Trophoblast cell (in vitro differentiated cells and primary cell): ENCODE results near the gene PHLDB2.

ENCODE experiments used
- DNase-seq, 2 donors: peaks; one replicate each; pipeline ENCODE4 v3.0.0-alpha.2; 2016
- H2AFZ ChIP-seq: 2 replicates; pipeline ENCODE4 v1.6.1; 2013; ENCODE audit warnings: low read length, moderate library complexity, mild to moderate bottlenecking; ENCODE audit not compliant: insufficient read depth, poor library complexity
- H2AK5ac ChIP-seq: 2 replicates; pipeline ENCODE4 v1.6.1; 2013; ENCODE audit warnings: mild to moderate bottlenecking, low read length
- H2BK120ac ChIP-seq: 2 replicates; pipeline ENCODE4 v1.6.1; 2013; ENCODE audit warnings: low read length, mild to moderate bottlenecking, moderate library complexity; ENCODE audit not compliant: insufficient read depth, poor library complexity
- H2BK12ac ChIP-seq: 2 replicates; pipeline ENCODE4 v1.6.1; 2013; ENCODE audit warnings: mild to moderate bottlenecking, low read length, moderate library complexity
- H2BK5ac ChIP-seq: 2 replicates; pipeline ENCODE4 v1.6.1; 2013; ENCODE audit warnings: low read length, low read depth, moderate library complexity, mild to moderate bottlenecking; ENCODE audit not compliant: poor library complexity
- H3K14ac ChIP-seq: 2 replicates; pipeline ENCODE4 v1.6.1; 2013; ENCODE audit warnings: mild to moderate bottlenecking, low read length
- H3K18ac ChIP-seq: 2 replicates; pipeline ENCODE4 v1.6.1; 2013; ENCODE audit warnings: mild to moderate bottlenecking, low read length
- H3K23ac ChIP-seq: 2 replicates; pipeline ENCODE4 v1.6.1; 2013; ENCODE audit warnings: low read length
- H3K27ac ChIP-seq: 2 replicates; pipeline ENCODE4 v1.5.1; 2013; ENCODE audit warnings: low read depth, mild to moderate bottlenecking, inconsistent platforms, low read length, moderate library complexity
- H3K27me3 ChIP-seq: 2 replicates; pipeline ENCODE4 v1.6.1; 2013; ENCODE audit warnings: inconsistent platforms, mild to moderate bottlenecking, low read length, moderate library complexity; ENCODE audit not compliant: insufficient read depth
- H3K36me3 ChIP-seq, 2 experiments: 1 replicate in 1 of 2; 2 replicates in 1 of 2; pipeline ENCODE4 v1.6.1; 2013; ENCODE audit warnings: low read length in 2 of 2, mild to moderate bottlenecking in 2 of 2, moderate library complexity in 1 of 2; ENCODE audit not compliant: insufficient read depth in 2 of 2, control insufficient read depth in 1 of 2
- H3K4ac ChIP-seq: 2 replicates; pipeline ENCODE4 v1.6.1; 2013; ENCODE audit warnings: low read depth, mild to moderate bottlenecking, low read length, moderate library complexity
- H3K4me1 ChIP-seq, 2 experiments: 1 replicate in 1 of 2; 2 replicates in 1 of 2; pipeline ENCODE4 v1.6.1; 2013; ENCODE audit warnings: low read length in 2 of 2, mild to moderate bottlenecking in 2 of 2, moderate library complexity in 1 of 2; ENCODE audit not compliant: insufficient read depth in 2 of 2, control insufficient read depth in 1 of 2
- H3K4me2 ChIP-seq: 2 replicates; pipeline ENCODE4 v1.6.1; 2013; ENCODE audit warnings: inconsistent platforms, mild to moderate bottlenecking, low read length, moderate library complexity
- H3K4me3 ChIP-seq: 2 replicates; pipeline ENCODE4 v1.5.1; 2013; ENCODE audit warnings: mild to moderate bottlenecking, low read depth, low read length, inconsistent platforms
- H3K79me1 ChIP-seq: one replicate; pipeline ENCODE4 v1.6.1; 2013; ENCODE audit warnings: low read length
- H3K79me2 ChIP-seq: 2 replicates; pipeline ENCODE4 v1.6.1; 2013; ENCODE audit warnings: low read length, mild to moderate bottlenecking; ENCODE audit not compliant: control insufficient read depth, insufficient read depth, poor library complexity
- H3K9ac ChIP-seq: 2 replicates; pipeline ENCODE4 v1.6.1; 2013; ENCODE audit warnings: mild to moderate bottlenecking, low read length
- H3K9me3 ChIP-seq: 2 replicates; pipeline ENCODE4 v1.6.1; 2013; ENCODE audit warnings: low read depth, mild to moderate bottlenecking, control low read depth, inconsistent platforms, low read length; ENCODE audit not compliant: insufficient read depth
- H4K12ac ChIP-seq: 2 replicates; pipeline ENCODE4 v1.6.1; 2013; ENCODE audit warnings: low read depth, mild to moderate bottlenecking, low read length, moderate library complexity
- H4K8ac ChIP-seq: 2 replicates; pipeline ENCODE4 v1.6.1; 2013; ENCODE audit warnings: low read depth, mild to moderate bottlenecking, low read length, moderate library complexity
- H4K91ac ChIP-seq: one replicate; pipeline ENCODE4 v1.6.1; 2013; ENCODE audit warnings: low read depth, mild to moderate bottlenecking, low read length, moderate library complexity
- WGBS: extraction: QIAGEN DNeasy Blood & Tissue Kit; methylation state at CpG from one replicate; pipeline ENCODE4 v1.1.7; 2013; ENCODE audit warnings: missing lambda C conversion rate; ENCODE audit not compliant: insufficient read length, insufficient coverage; ENCODE audit errors: extremely low coverage; 5-methylcytosine and 5-hydroxymethylcytosine counted together

Gene PHLDB2

GRCh38 chr3:112000367-112000771, 141.3 kb downstream of the PHLDB2 start:
- Histone ChIP-seq H3K9ac (no peak overlapping the region), H3K79me1 (no peaks in the 10 kb centered on the region), H3K4me2 (no peak overlapping the region), H3K14ac (no peak overlapping the region), H3K9me3 (no peaks in the 10 kb centered on the region), H2BK12ac (no peak overlapping the region), H3K4me1 (peaks cover 6 to 8% of the 10 kb centered on the region in 2 experiments), H4K12ac (no peak overlapping the region), H2AK5ac (no peak overlapping the region), H2BK120ac (no peak overlapping the region), H3K27me3 (no peaks in the 10 kb centered on the region), H3K18ac (no peak overlapping the region), H3K23ac (no peak overlapping the region), H3K36me3 (no peaks in the 10 kb centered on the region), H4K8ac (no peak overlapping the region), H3K4me3 (no peak overlapping the region), H3K4ac (no peak overlapping the region), H3K27ac (no peak overlapping the region), H2BK5ac (no peak overlapping the region), H4K91ac (no peak overlapping the region), H3K79me2 (no peaks in the 10 kb centered on the region), H2AFZ (no peak overlapping the region)
- no CpG with 5 or more reads among the region's 5 CpGs for WGBS
- no peak for DNase-seq

- Histone ChIP-seq H3K27me3 (no peaks in the 10 kb centered on the region), H3K4ac (no peak overlapping the region), H4K8ac (no peak overlapping the region), H2BK5ac (no peak overlapping the region), H3K18ac (no peak overlapping the region), H3K4me3 (no peak overlapping the region), H3K14ac (no peak overlapping the region), H3K4me1 (peaks cover 6 to 8% of the 10 kb centered on the region in 2 experiments), H2BK120ac (no peak overlapping the region), H3K36me3 (no peaks in the 10 kb centered on the region), H4K12ac (no peak overlapping the region), H3K4me2 (no peak overlapping the region), H4K91ac (no peak overlapping the region), H2AFZ (no peak overlapping the region), H3K9ac (no peak overlapping the region), H2BK12ac (no peak overlapping the region), H3K9me3 (no peaks in the 10 kb centered on the region), H3K27ac (no peak overlapping the region), H2AK5ac (no peak overlapping the region), H3K79me1 (no peaks in the 10 kb centered on the region), H3K79me2 (no peaks in the 10 kb centered on the region), H3K23ac (no peak overlapping the region)
- no peak for DNase-seq
- WGBS: no CpG with 5 or more reads among the region's 2 CpGs
Observed at GRCh38 chr3:112000966-112001365, 141.9 kb downstream of the PHLDB2 start.

GRCh38 chr3:112001526-112001925, 142.5 kb downstream of the PHLDB2 start:
- Histone ChIP-seq H3K18ac (no peak overlapping the region), H3K27ac (no peak overlapping the region), H3K79me1 (no peaks in the 10 kb centered on the region), H2BK5ac (no peak overlapping the region), H3K4me2 (no peak overlapping the region), H3K4me1 (peaks cover 6 to 8% of the 10 kb centered on the region in 2 experiments), H3K23ac (no peak overlapping the region), H3K4ac (no peak overlapping the region), H4K91ac (no peak overlapping the region), H3K4me3 (no peak overlapping the region), H2AFZ (no peak overlapping the region), H2AK5ac (no peak overlapping the region), H2BK120ac (no peak overlapping the region), H3K9ac (no peak overlapping the region), H3K79me2 (no peaks in the 10 kb centered on the region), H3K14ac (no peak overlapping the region), H4K12ac (no peak overlapping the region), H3K9me3 (no peaks in the 10 kb centered on the region), H4K8ac (no peak overlapping the region), H3K27me3 (no peaks in the 10 kb centered on the region), H3K36me3 (no peaks in the 10 kb centered on the region), H2BK12ac (no peak overlapping the region)
- no peak for DNase-seq
- WGBS: no CpG with 5 or more reads among the region's 2 CpGs

GRCh38 chr3:112002096-112002971, 143.3 kb downstream of the PHLDB2 start:
- Histone ChIP-seq H2BK120ac (no peak overlapping the region), H2BK12ac (no peak overlapping the region), H3K9me3 (no peaks in the 10 kb centered on the region), H2AFZ (no peak overlapping the region), H3K4me1 (peaks cover 6 to 8% of the 10 kb centered on the region in 2 experiments), H3K14ac (no peak overlapping the region), H3K4me3 (no peak overlapping the region), H3K27me3 (no peaks in the 10 kb centered on the region), H3K27ac (no peak overlapping the region), H3K9ac (no peak overlapping the region), H4K91ac (no peak overlapping the region), H2BK5ac (no peak overlapping the region), H3K79me1 (no peaks in the 10 kb centered on the region), H3K4ac (no peak overlapping the region), H3K23ac (no peak overlapping the region), H3K4me2 (no peak overlapping the region), H4K8ac (no peak overlapping the region), H4K12ac (no peak overlapping the region), H3K79me2 (no peaks in the 10 kb centered on the region), H2AK5ac (no peak overlapping the region), H3K18ac (no peak overlapping the region), H3K36me3 (no peaks in the 10 kb centered on the region)
- DNase-seq: no peak
- WGBS: no CpG with 5 or more reads among the region's 8 CpGs
